ENCODE results near the gene SHKBP1.

The SHKBP1 gene

DNA sequence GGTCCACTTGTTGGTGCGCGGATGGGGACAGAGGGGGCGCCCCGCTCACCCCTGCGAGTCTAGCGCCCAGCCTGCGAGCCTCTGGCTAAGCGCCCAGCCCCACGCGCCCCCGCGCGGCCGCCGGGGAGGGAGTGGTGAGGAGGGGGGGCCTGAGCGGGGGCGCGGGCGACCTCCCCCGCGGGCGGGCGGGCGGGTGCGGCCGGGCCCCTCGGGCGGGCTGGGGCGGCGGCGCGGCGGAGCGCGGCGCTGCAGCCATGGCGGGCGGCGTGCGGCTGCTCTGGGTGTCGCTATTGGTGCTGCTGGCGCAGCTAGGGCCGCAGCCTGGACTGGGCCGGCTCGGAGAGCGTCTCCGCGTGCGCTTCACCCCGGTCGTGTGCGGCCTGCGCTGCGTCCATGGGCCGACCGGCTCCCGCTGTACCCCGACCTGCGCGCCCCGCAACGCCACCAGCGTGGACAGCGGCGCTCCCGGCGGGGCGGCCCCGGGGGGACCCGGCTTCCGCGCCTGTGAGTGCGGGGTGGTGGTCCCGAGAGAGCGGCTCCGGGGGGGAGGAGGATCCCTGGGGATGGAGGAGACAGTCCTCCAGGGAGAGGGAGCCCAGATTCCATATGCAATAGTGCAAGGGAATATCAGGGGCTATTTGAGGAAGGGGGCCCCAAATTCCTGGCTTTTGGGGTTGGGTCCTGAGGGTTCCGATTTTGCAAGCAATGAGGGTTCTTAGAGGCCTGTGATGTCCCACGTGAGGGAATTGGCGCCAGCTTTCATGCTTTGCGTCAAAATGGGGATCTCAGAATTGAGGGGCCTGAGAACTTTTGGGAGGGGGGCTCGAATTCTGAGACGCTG is 24.7 kb downstream of the SHKBP1 start, which contains the start of gene LTBP4:
TSS of gene LTBP4 (plus strand) at position 236 of the 841 bp plus-strand sequence. CDS start at position 255, 19 bp downstream.
- Histone ChIP-seq H3K27me3 (ENCODE audit: insufficient read depth, low read length, poor library complexity, severe bottlenecking) (no peaks in the 10 kb centered on the region), H3F3A (ENCODE audit: low read depth) (peaks cover 8% of the 10 kb centered on the region; the same call in 1 of the 2 replicates), H3K4me3 (ENCODE audit: low read length, poor library complexity, severe bottlenecking) (peak within 1 kb of the TSS; percentile 77), H4K20me1 (ENCODE audit: insufficient read depth, low read length, poor library complexity, severe bottlenecking) (peaks cover 12% of the 10 kb centered on the region), H3K36me3 (ENCODE audit: insufficient read depth, low read length) (no peaks in the 10 kb centered on the region), H3K4me1 (ENCODE audit: insufficient read depth, low read length, poor library complexity, severe bottlenecking) (peaks cover 51% of the 10 kb centered on the region), H3K9me3 (ENCODE audit: insufficient read depth, low read depth, low read length) (no peaks in the 10 kb centered on the region), H3K9me2 (replicated peaks; ENCODE audit: low read depth, low read length) (no peaks in the 10 kb centered on the region), H2AFZ (ENCODE audit: low read length) (peak within 1 kb of the TSS; percentile 43; the same call in 1 of the 2 replicates), H3K79me2 (ENCODE audit: insufficient read depth, low read length) (no peaks in the 10 kb centered on the region), H3K4me2 (ENCODE audit: low read depth, low read length, poor library complexity, severe bottlenecking) (peak within 1 kb of the TSS; percentile 91), H3K9ac (ENCODE audit: low read depth, low read length, poor library complexity, severe bottlenecking) (peak within 1 kb of the TSS; percentile 74)
- TF ChIP-seq, protein P1, sequence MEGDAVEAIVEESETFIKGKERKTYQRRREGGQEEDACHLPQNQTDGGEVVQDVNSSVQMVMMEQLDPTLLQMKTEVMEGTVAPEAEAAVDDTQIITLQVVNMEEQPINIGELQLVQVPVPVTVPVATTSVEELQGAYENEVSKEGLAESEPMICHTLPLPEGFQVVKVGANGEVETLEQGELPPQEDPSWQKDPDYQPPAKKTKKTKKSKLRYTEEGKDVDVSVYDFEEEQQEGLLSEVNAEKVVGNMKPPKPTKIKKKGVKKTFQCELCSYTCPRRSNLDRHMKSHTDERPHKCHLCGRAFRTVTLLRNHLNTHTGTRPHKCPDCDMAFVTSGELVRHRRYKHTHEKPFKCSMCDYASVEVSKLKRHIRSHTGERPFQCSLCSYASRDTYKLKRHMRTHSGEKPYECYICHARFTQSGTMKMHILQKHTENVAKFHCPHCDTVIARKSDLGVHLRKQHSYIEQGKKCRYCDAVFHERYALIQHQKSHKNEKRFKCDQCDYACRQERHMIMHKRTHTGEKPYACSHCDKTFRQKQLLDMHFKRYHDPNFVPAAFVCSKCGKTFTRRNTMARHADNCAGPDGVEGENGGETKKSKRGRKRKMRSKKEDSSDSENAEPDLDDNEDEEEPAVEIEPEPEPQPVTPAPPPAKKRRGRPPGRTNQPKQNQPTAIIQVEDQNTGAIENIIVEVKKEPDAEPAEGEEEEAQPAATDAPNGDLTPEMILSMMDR (conservative IDR thresholded peaks at IDR 0.05; ENCODE audit: low read length) = no peak; the same call in 1 of the 2 replicates
- no peak for TF ChIP-seq EZH2phosphoT487 (IDR thresholded peaks at IDR 0.05; ENCODE audit: borderline replicate concordance)

DNA sequence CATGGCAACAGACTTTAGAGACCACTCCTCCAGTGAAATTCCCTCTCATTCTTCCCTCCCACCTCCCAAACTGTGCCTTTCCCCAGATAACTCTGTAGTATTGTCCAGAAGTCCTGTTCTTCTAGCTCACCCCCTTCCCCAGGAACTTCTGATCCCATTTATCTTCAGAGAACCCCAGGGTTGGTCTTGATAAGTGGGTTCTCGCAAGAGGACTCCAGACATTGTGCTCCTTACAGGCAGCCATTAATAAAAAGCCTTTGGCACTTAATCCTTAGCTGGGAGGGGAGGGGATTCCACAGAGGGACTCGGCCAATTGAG is 26.4 kb downstream of the SHKBP1 start:
- H3K4me2 ChIP-seq (ENCODE audit: low read depth, low read length, poor library complexity, severe bottlenecking) = peak overlapping the region; percentile 91
- no peaks in the 10 kb centered on the region for H3K9me2 ChIP-seq (replicated peaks; ENCODE audit: low read depth, low read length)
- no peak overlapping the region for H2AFZ ChIP-seq (ENCODE audit: low read length)
- H3K27me3 ChIP-seq (ENCODE audit: insufficient read depth, low read length, poor library complexity, severe bottlenecking) = no peaks in the 10 kb centered on the region
- no peaks in the 10 kb centered on the region for H3K9me3 ChIP-seq (ENCODE audit: insufficient read depth, low read depth, low read length)
- H3K9ac ChIP-seq (ENCODE audit: low read depth, low read length, poor library complexity, severe bottlenecking) = no peak overlapping the region
- H3K79me2 ChIP-seq (ENCODE audit: insufficient read depth, low read length) = no peaks in the 10 kb centered on the region
- peak overlapping the region; percentile 71 for H3K4me3 ChIP-seq (ENCODE audit: low read length, poor library complexity, severe bottlenecking)
- no peaks in the 10 kb centered on the region for H3K36me3 ChIP-seq (ENCODE audit: insufficient read depth, low read length)
- peaks cover 51% of the 10 kb centered on the region for H3K4me1 ChIP-seq (ENCODE audit: insufficient read depth, low read length, poor library complexity, severe bottlenecking)
- peaks cover 8% of the 10 kb centered on the region; the same call in 1 of the 2 replicates for H3F3A ChIP-seq (ENCODE audit: low read depth)
- TF ChIP-seq, protein P1 (conservative IDR thresholded peaks at IDR 0.05; ENCODE audit: low read length) = no peak
- no peak for TF ChIP-seq EZH2phosphoT487 (IDR thresholded peaks at IDR 0.05; ENCODE audit: borderline replicate concordance)
- H4K20me1 ChIP-seq (ENCODE audit: insufficient read depth, low read length, poor library complexity, severe bottlenecking) = peaks cover 12% of the 10 kb centered on the region

DNA sequence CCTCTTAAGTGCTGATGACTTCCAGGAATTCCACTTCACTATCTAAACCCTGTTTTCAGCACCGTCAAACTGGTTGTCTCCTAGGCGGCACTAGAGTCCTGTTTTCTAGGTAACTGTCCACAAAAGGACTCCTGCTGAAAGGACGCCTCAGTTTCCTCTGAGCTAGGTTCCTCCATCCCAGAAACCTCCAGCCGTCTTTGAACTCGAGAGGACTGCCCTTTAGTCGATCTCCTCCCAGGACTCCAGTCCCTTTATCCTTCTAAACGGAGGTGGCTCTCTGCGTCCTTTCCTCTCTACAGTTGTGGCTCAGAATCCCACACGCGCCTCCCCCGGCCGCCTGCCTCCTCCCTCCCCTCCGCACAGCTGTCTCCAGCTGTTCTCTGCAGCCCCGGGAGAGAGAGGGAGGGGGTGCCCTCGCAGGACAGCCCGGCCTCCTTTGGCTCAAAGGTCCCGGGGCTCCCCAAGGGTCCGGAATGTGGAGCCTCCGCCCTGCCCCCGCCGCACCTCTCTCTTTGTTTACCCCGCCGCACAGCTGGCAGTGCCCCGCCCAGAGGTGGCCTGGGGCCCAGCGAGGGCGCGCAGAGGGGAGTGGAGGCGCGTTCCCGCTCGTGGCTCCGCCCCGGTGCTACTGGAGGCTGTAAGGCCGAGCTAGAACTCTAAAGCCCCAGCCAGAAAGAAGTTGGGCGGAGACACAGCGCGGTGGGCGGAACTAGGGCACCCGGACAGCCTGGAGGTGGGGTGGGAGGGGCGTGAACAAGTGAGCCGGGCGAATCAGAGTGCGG is 26.9 kb downstream of the SHKBP1 start:
- no peaks in the 10 kb centered on the region for H3K9me3 ChIP-seq (ENCODE audit: insufficient read depth, low read depth, low read length)
- TF ChIP-seq EZH2phosphoT487 (IDR thresholded peaks at IDR 0.05; ENCODE audit: borderline replicate concordance) = no peak
- TF ChIP-seq, protein P1 (conservative IDR thresholded peaks at IDR 0.05; ENCODE audit: low read length) = no peak
- H3K36me3 ChIP-seq (ENCODE audit: insufficient read depth, low read length) = no peaks in the 10 kb centered on the region
- H4K20me1 ChIP-seq (ENCODE audit: insufficient read depth, low read length, poor library complexity, severe bottlenecking) = peaks cover 12% of the 10 kb centered on the region
- peaks cover 51% of the 10 kb centered on the region for H3K4me1 ChIP-seq (ENCODE audit: insufficient read depth, low read length, poor library complexity, severe bottlenecking)
- peak overlapping the region; percentile 57; the same call in 1 of the 2 replicates for H2AFZ ChIP-seq (ENCODE audit: low read length)
- H3K79me2 ChIP-seq (ENCODE audit: insufficient read depth, low read length) = no peaks in the 10 kb centered on the region
- H3K9me2 ChIP-seq (replicated peaks; ENCODE audit: low read depth, low read length) = no peaks in the 10 kb centered on the region
- peak overlapping the region; percentile 91 for H3K4me2 ChIP-seq (ENCODE audit: low read depth, low read length, poor library complexity, severe bottlenecking)
- H3F3A ChIP-seq (ENCODE audit: low read depth) = peaks cover 8% of the 10 kb centered on the region; the same call in 1 of the 2 replicates
- no peaks in the 10 kb centered on the region for H3K27me3 ChIP-seq (ENCODE audit: insufficient read depth, low read length, poor library complexity, severe bottlenecking)
- peak overlapping the region; percentile 71 for H3K4me3 ChIP-seq (ENCODE audit: low read length, poor library complexity, severe bottlenecking)
- H3K9ac ChIP-seq (ENCODE audit: low read depth, low read length, poor library complexity, severe bottlenecking) = no peak overlapping the region
